HG03354 (cell line): ENCODE measurements around the gene KLHDC8A.
"Not testable (repeated sequence)": the region's sequence is repeated elsewhere in the genome, so short reads cannot be mapped to it uniquely, and the experiment has no call there.

Source experiments
- ATAC-seq: cut with Tn5 transposase; IDR thresholded peaks from one replicate; pipeline ENCODE4 v1.9.1; 2021; ENCODE audit warnings: mild to moderate bottlenecking; ENCODE audit not compliant: unreplicated experiment, poor library complexity, severe bottlenecking

Gene KLHDC8A

DNA sequence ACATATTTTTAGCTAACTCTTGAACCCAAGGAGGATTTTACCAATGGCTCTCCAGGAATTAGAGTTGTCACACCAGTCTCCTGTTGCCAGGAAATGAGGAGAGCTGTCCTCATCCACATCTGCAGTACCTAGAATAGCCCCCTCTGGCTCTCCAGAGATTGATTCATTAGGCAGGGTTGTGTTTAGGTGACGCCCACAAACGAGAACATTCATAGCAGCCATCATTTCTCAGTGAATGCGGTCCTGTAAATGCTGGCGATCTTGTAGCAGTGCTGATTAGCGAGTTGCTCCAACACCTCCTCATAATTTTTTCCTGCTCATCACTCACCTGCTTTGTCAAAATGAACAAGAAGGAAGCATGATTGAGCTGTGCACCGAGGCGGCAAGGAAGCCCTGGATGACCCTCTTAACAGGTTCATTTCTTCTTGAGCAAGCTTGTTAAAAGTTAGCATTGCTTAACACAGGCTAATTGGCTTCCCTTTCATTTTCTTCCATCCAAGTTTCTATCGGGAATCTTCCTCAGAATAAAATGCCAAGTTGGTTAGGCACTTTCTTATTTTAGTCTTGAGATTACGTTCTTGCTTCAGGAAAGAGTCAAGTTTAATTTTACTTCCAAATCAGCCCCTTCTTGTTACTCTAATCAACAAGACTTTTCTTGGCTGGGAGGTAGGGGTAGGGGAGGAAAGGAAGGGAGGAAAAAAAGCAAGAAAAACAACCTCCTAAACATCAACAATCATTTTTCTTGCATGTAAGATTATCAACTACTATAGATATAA is 16.5 kb upstream of the KLHDC8A start:
- ATAC-seq = no peak

- ATAC-seq = no peak
Measured at GRCh38 chr1:205371871-205372660, 15.3 kb upstream of the KLHDC8A start.

DNA sequence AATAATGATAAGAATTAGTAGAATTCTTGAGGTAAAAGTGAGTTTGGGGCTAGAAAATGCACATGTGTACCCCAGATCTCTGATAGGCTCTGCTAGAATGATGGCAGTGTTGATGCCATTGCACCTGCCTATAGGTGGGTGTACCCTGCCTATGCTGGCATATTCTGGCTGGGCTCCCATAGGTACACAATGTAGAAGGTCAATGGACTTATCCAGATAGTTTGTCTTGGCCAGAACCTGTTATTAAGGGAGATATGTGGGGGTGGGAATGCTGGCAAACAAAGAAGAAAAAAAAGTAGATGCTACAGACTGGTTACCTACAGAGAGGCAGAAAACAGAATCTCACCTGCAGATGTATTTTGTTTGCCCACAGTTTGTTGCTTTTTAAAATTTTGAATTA is 14.1 kb upstream of the KLHDC8A start:
- no peak for ATAC-seq

DNA sequence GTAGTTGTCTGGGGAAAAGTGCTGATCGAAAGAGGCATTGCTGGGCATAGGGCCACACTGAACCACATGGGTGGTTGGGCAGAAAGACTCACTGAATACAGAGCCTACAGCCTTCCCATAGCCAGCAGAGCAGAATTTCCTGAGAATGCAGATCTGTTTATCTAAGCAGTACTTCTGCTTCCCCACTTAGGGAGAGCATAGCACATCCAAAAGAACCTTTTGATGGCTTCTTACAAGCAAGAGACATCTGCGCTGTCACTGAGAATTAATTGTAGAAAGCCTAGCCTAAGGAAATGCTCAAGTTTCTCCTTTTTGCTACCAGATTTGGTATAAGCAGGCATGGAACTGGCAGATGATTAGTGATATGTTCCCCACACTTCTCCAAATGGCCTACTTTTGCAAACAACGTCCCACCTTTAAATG is 13.0 kb upstream of the KLHDC8A start:
- ATAC-seq = no peak

DNA sequence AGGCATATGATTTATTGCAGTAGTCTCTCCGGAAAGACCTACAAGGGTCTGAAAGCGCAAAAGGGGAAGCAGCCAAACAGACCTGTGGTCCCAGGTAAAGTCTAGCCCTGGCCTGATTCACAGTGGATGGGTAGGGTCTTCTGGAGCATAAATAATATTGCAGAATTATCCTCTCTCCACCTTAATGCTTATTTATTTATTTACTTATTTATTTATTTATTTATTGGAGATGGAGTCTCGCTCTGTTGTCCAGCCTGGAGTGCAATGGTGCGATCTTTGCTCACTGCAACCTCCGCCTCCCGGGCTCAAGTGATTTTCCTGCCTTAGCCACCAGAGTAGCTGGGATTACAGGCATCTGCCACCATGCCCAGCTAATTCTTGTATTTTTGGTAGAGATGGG is 11.8 kb upstream of the KLHDC8A start:
- ATAC-seq = no peak

GRCh38 chr1:205365945-205366463 is 9.3 kb upstream of the KLHDC8A start:
- ATAC-seq = no peak

DNA sequence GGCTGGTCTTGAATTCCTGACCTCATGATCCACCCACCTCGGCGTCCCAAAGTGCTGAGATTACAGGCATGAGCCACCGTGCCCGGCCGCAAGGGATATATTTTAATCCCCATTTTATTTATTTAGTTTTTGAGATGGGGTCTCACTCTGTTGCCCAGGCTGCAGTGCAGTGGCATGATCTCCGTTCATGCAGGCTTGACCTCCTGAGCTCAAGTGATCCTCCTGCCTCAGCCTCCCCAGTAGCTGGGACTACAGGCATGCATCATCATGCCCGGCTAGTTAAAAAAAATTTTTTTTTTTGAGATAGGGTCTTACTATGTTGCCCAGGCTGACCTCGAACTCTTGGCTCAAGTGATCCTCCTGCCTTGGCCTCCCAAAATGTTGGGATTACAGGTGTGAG is 8.4 kb upstream of the KLHDC8A start:
- ATAC-seq = not testable (repeated sequence)

DNA sequence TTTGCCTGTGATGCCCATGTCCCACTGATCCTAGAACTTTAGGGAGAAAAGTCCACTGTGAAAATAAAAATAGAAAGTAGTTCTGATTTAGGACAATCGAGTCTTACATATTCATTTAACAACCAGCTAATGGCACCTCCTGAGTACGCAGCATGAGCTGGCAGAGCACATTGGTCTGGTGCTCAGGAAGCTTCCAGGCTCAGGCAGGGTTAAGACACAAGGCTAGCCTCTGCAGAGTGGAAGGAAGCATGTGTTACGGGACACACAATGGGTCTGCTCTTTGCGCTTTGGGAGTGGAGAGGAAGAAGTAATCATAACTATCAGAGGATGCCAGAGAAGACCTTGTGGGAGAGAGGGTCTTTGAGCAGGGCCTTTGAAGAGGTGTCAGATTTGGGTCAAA is 4.2 kb upstream of the KLHDC8A start:
- no peak for ATAC-seq

DNA sequence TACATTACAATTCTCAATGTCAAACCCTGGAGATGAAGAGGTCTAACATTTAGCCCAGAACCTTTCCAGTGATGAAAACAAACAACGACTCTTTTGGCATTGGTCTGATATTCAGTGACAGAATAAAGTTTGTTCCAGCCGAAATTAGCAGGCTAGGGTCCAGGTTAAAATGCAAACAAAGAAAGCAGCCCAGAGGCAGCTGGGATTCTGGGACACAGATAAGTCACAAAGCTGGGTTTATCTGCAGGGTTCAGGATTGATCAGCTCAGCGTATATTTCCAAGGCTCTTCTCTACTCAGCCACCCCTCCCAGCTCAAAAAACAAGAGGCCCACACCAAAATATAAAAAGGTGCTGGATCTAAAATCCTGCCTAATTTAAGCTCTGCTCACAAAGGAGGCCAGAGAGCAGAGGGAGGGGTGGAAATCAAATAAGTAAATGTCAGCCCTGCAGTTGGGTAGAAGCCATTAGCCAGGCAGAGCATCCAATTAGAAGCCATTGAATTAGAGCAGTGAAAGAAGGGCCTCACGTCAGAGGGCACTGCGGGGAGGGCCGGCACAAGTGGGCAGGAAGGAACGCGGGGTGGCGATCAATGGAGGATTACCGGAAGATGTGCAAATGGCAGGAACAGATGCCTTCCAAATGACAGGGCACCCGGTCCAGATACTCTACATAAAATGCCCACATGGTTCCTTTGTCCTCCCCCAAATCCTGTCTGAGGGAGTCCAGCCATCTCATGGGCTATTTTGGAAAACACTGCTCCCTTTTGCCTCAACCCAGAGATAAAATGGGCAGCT is 3.2 kb upstream of the KLHDC8A start:
- no peak for ATAC-seq

GRCh38 chr1:205358579-205358978 is 1.9 kb upstream of the KLHDC8A start:
- no peak for ATAC-seq

GRCh38 chr1:205357567-205357966 is 845 bp upstream of the KLHDC8A start:
- no peak for ATAC-seq

DNA sequence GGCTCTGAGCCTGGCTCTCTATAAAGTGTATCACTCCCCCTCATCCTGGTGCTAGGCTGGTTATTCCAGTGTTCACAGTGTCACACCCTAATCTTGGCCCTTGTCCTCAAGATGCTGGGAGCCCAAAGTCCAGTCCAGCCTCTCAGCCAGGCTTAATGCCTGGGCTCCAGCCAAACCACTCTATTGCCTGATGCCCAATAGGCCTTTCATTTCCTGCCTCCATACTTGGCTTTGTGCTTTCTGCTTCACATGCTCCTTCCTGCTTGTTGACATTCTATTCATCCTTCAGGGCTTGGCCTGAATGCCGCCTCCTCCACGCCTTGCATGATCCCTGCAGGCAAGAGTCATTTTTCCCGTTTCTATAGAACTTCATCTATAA is 1.7 kb downstream of the KLHDC8A start:
- no peak for ATAC-seq

GRCh38 chr1:205354259-205355074 is 2.3 kb downstream of the KLHDC8A start:
- ATAC-seq = no peak

DNA sequence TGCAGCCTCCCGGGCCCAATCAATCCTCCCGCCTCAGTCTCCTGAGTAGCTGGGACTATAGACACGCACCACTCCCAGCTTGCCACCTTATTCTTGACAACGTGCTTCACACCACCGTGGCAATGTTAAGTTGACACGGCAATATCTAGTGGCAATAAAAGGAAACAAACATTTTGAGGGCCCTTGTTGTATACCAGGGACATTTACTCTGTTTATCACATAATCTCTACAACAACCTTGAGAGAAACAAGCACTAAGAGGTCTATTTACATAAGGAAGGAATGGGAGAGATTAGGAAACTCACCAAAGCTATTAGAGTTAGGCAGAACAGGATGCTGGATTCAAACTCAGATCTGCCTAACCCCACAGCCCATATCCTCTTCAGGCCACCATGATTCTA is 3.1 kb downstream of the KLHDC8A start:
- ATAC-seq = no peak

GRCh38 chr1:205353191-205353590 is 3.5 kb downstream of the KLHDC8A start:
- no peak for ATAC-seq

- ATAC-seq = no peak
Measured at GRCh38 chr1:205351984-205352713, 4.6 kb downstream of the KLHDC8A start.

- no peak for ATAC-seq
Measured at GRCh38 chr1:205350691-205351141, 6.0 kb downstream of the KLHDC8A start.

DNA sequence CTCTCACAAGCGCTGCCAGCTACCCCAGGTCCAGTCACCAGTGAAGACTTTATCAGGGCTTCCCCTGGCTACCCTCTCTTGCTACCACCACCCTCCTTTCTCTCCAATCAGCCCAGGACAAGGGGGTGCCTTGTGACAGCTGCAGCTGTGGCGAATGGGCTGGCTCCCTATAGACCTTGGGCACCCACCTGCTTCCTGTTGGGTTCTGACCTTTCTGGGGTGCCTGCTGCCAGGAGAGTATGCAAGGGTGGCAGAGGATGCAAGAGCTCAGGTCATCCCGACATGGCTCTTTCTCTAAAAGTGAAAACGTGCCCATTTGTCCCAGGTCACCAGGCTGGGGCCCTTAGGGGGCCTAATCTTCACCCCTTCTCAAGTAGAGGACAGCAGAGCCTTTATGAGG is 6.6 kb downstream of the KLHDC8A start:
- no peak for ATAC-seq
